OCI-LY1 (cell line): ENCODE measurements around the gene PLEKHG2.

Source experiments
- H2AFZ ChIP-seq: fragments of 200-600 bp; sonication (generic), shearing (Covaris generic); 2 replicates; pipeline ENCODE4 v1.6.0; 2014; ENCODE audit warnings: antibody characterized with exemption, mild to moderate bottlenecking, low read length
- H3F3A ChIP-seq: fragments of 200-600 bp; sonication (generic), shearing (Covaris generic); 2 replicates; pipeline ENCODE4 v1.6.0; 2014; ENCODE audit warnings: mild to moderate bottlenecking, antibody characterized with exemption, low read length, moderate library complexity; ENCODE audit not compliant: insufficient read depth
- H3K27ac ChIP-seq: fragments of 200-600 bp; sonication (generic); 2 replicates; pipeline ENCODE4 v1.5.1; 2014; ENCODE audit warnings: low read length, mixed run types, mild to moderate bottlenecking, low read depth; ENCODE audit not compliant: poor library complexity, severe bottlenecking
- H3K27me3 ChIP-seq: fragments of 200-600 bp; sonication (generic); 2 replicates; pipeline ENCODE4 v1.6.0; 2014; ENCODE audit warnings: antibody characterized with exemption, mild to moderate bottlenecking, low read length, moderate library complexity; ENCODE audit not compliant: insufficient read depth
- H3K36me3 ChIP-seq: fragments of 200-600 bp; sonication (generic); 2 replicates; pipeline ENCODE4 v1.6.1; 2014; ENCODE audit warnings: mild to moderate bottlenecking, antibody characterized with exemption, low read length, moderate library complexity, mixed read lengths; ENCODE audit not compliant: insufficient read depth
- H3K4me1 ChIP-seq: fragments of 200-600 bp; sonication (generic); 2 replicates; pipeline ENCODE4 v1.5.1; 2014; ENCODE audit warnings: mild to moderate bottlenecking, low read length, moderate library complexity; ENCODE audit not compliant: insufficient read depth, severe bottlenecking
- H3K4me2 ChIP-seq: fragments of 200-600 bp; sonication (generic), shearing (Covaris generic); 2 replicates; pipeline ENCODE4 v1.6.1; 2014; ENCODE audit warnings: low read length
- H3K4me3 ChIP-seq: fragments of 200-600 bp; sonication (generic); 2 replicates; pipeline ENCODE4 v1.5.1; 2014; ENCODE audit warnings: low read length, low read depth, mild to moderate bottlenecking, mixed read lengths; ENCODE audit not compliant: poor library complexity, severe bottlenecking
- H3K79me2 ChIP-seq: fragments of 200-600 bp; shearing (Covaris generic); 2 replicates; pipeline ENCODE4 v1.6.1; 2016; ENCODE audit warnings: mixed run types, low read length, mixed read lengths; ENCODE audit not compliant: insufficient read depth
- H3K9ac ChIP-seq: fragments of 200-600 bp; sonication (generic), shearing (Covaris generic); 2 replicates; pipeline ENCODE4 v1.6.1; 2014; ENCODE audit warnings: mild to moderate bottlenecking, low read length, mixed read lengths
- H3K9me2 ChIP-seq: fragments of 200-600 bp; sonication (generic), shearing (Covaris generic); 2 replicates; pipeline ENCODE4 v1.6.1; 2014; ENCODE audit warnings: low read depth, mild to moderate bottlenecking, low read length, mixed read lengths
- H3K9me3 ChIP-seq: fragments of 200-600 bp; shearing (Covaris generic); 2 replicates; pipeline ENCODE4 v1.6.1; 2014; ENCODE audit warnings: low read length, mixed read lengths
- H4K20me1 ChIP-seq: fragments of 200-600 bp; sonication (generic), shearing (Covaris generic); 2 replicates; pipeline ENCODE4 v1.6.0; 2016; ENCODE audit warnings: mild to moderate bottlenecking, low read length; ENCODE audit not compliant: insufficient read depth
- EZH2 ChIP-seq: fragments of 200-600 bp; sonication (generic), shearing (Covaris generic); IDR thresholded peaks from 2 replicates; pipeline ENCODE4 v1.8.0; 2017; ENCODE audit warnings: borderline replicate concordance, mixed run types, mild to moderate bottlenecking, antibody characterized with exemption, low read length, moderate library complexity, mixed read lengths
- TF ChIP-seq, protein P1 (sequence below): fragments of 200-600 bp; sonication (generic), shearing (Covaris generic); IDR thresholded peaks from 2 replicates; pipeline ENCODE4 v1.5.1; 2017; ENCODE audit warnings: mild to moderate bottlenecking, antibody characterized with exemption, low read length, moderate library complexity, mixed read lengths

PLEKHG2 gene

GRCh38 chr19:39424934-39425333, 12.5 kb downstream of the PLEKHG2 start:
- H3K4me3 ChIP-seq, result no peak overlapping the region
- H3F3A ChIP-seq, result no peaks in the 10 kb centered on the region
- no peak overlapping the region for H3K4me2 ChIP-seq
- no peak overlapping the region for H3K9ac ChIP-seq
- H3K9me3 ChIP-seq, result no peaks in the 10 kb centered on the region
- no peaks in the 10 kb centered on the region for H3K9me2 ChIP-seq
- H3K36me3 ChIP-seq, result peaks cover 27% of the 10 kb centered on the region
- H3K79me2 ChIP-seq, result no peaks in the 10 kb centered on the region
- H3K27me3 ChIP-seq, result no peaks in the 10 kb centered on the region; the same call in 1 of the 2 replicates
- TF ChIP-seq EZH2, result no peak
- TF ChIP-seq, protein P1, sequence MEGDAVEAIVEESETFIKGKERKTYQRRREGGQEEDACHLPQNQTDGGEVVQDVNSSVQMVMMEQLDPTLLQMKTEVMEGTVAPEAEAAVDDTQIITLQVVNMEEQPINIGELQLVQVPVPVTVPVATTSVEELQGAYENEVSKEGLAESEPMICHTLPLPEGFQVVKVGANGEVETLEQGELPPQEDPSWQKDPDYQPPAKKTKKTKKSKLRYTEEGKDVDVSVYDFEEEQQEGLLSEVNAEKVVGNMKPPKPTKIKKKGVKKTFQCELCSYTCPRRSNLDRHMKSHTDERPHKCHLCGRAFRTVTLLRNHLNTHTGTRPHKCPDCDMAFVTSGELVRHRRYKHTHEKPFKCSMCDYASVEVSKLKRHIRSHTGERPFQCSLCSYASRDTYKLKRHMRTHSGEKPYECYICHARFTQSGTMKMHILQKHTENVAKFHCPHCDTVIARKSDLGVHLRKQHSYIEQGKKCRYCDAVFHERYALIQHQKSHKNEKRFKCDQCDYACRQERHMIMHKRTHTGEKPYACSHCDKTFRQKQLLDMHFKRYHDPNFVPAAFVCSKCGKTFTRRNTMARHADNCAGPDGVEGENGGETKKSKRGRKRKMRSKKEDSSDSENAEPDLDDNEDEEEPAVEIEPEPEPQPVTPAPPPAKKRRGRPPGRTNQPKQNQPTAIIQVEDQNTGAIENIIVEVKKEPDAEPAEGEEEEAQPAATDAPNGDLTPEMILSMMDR, result no peak
- H3K27ac ChIP-seq, result no peak overlapping the region
- no peaks in the 10 kb centered on the region for H4K20me1 ChIP-seq
- no peaks in the 10 kb centered on the region for H3K4me1 ChIP-seq
- no peak overlapping the region for H2AFZ ChIP-seq

GRCh38 chr19:39425744-39426143, 13.3 kb downstream of the PLEKHG2 start:
- H3K4me3 ChIP-seq, result no peak overlapping the region
- no peak overlapping the region for H3K27ac ChIP-seq
- no peaks in the 10 kb centered on the region for H3K9me2 ChIP-seq
- TF ChIP-seq, protein P1, result no peak
- no peak for TF ChIP-seq EZH2
- no peaks in the 10 kb centered on the region for H3K9me3 ChIP-seq
- H3K36me3 ChIP-seq, result peaks cover 21% of the 10 kb centered on the region
- no peaks in the 10 kb centered on the region for H3K79me2 ChIP-seq
- H2AFZ ChIP-seq, result no peak overlapping the region
- H3K9ac ChIP-seq, result no peak overlapping the region
- H3K4me2 ChIP-seq, result no peak overlapping the region
- no peaks in the 10 kb centered on the region for H4K20me1 ChIP-seq
- H3K4me1 ChIP-seq, result no peaks in the 10 kb centered on the region
- H3F3A ChIP-seq, result no peaks in the 10 kb centered on the region
- H3K27me3 ChIP-seq, result no peaks in the 10 kb centered on the region; the same call in 1 of the 2 replicates

DNA sequence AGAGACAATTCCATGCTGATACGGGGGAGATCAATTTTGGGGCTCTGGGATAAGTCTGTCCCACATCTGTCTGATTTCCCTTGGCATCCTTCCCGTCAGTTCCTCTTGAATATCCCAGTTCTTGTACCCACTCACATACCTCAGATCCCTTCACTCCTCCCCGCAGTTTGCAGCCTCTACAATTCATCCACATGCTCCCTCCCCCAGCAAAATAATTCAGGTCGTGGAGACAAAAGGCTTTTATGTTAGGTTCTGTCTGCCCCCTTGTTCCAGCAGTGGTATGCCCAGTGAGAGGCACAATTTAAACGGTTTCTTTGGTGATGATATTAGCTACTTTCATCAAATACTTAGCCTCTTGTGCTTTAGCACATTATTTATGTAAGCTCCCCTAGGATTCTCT, 13.7 kb downstream of the PLEKHG2 start:
- Histone ChIP-seq H3K36me3 (peaks cover 23% of the 10 kb centered on the region), H3K79me2 (no peaks in the 10 kb centered on the region), H3K4me2 (no peak overlapping the region), H3K9ac (no peak overlapping the region), H3K27ac (no peak overlapping the region), H2AFZ (no peak overlapping the region), H3K9me2 (no peaks in the 10 kb centered on the region), H3K27me3 (no peaks in the 10 kb centered on the region; the same call in 1 of the 2 replicates), H3K9me3 (no peaks in the 10 kb centered on the region), H3F3A (no peaks in the 10 kb centered on the region), H3K4me1 (no peaks in the 10 kb centered on the region), H4K20me1 (no peaks in the 10 kb centered on the region), H3K4me3 (no peak overlapping the region)
- TF ChIP-seq, protein P1, result no peak
- TF ChIP-seq EZH2, result no peak
